ENCODE results near the gene PAPPA2. TPM values are rescaled to one million over a fixed set of nuclear protein-coding genes. Genes with fewer than 3 reads are reported as not detected.

PAPPA2 gene
- total and polyA plus RNA-seq, 2 of the 8 experiments (the other 6 are each of a cell fraction or from before 2014, with no cell fraction given) = 0.08 to 0.88 TPM

DNA sequence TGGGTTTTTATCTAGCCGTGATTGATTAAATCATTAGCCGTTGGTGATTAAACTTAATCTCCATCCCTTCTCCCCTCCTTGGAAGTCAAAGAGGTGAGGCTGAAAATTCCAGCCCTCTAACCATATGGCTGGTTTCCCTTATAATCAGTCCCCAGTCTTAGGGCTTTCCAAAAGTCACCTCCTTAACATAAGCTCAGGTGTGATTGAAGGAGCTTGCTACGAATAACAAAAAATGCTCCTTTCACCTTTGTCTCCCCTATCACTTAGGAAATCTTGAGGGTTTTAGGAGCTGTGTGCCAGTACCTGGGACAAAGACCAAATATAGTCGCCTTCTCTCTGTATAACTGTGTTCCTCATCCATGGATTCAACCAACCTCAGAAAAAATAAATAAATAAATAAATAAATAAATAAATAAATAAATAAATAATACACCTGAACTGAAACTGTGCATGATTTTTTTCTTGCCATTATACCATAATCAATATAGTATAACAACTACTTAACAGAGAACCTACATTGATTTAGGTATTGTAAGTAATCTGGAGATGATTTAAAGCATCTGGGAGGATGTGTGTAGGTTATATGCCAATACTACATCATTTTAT, 82.2 kb downstream of the PAPPA2 start:
- Histone ChIP-seq H4K91ac (replicated peaks; ENCODE audit: insufficient read length, low read length) (no peak overlapping the region), H3K56ac (replicated peaks; ENCODE audit: insufficient read length, low read depth, low read length) (no peak overlapping the region), H3K27me3 (replicated peaks in 1 of 4; ENCODE audit: control insufficient read depth in 3 of 4, extremely low read depth in 1 of 4, insufficient read depth in 3 of 4, low read length in 3 of 4) (no peaks in the 10 kb centered on the region), H3K4me2 (ENCODE audit: insufficient read depth in 1 of 2, low read depth in 2 of 2, low read length in 2 of 2) (peak overlapping the region in 1 of 2 experiments; percentile 18; a peak in 1 of 4 replicates), H3K79me2 (ENCODE audit: control insufficient read depth in 1 of 2, insufficient read depth in 2 of 2, low read length in 2 of 2) (no peaks in the 10 kb centered on the region), H2BK12ac (ENCODE audit: low read depth, low read length) (no peak overlapping the region), H4K20me1 (replicated peaks in 1 of 2; ENCODE audit: control insufficient read depth in 1 of 2, insufficient read depth in 2 of 2, low read length in 2 of 2) (no peaks in the 10 kb centered on the region), H2BK20ac (ENCODE audit: low read length) (no peak overlapping the region), H3K4me1 (replicated peaks in 1 of 4; ENCODE audit: control insufficient read depth in 3 of 4, insufficient read depth in 4 of 4, low read length in 3 of 4) (peaks cover 0 to 8% (median 2%) of the 10 kb centered on the region in 4 experiments; a peak in 2 of 7 replicates), H3K36me3 (ENCODE audit: control insufficient read depth in 2 of 4, insufficient read depth in 4 of 4, low read length in 3 of 4) (no peaks in the 10 kb centered on the region), H3K4ac (replicated peaks; ENCODE audit: insufficient read length, low read depth, low read length) (no peak overlapping the region), H2BK5ac (ENCODE audit: low read depth, low read length) (no peak overlapping the region), H3K14ac (ENCODE audit: insufficient read length) (no peak overlapping the region), H3K9ac (replicated peaks in 1 of 4; ENCODE audit: extremely low read depth in 1 of 4, low read depth in 3 of 4, low read length in 3 of 4) (no peak overlapping the region), H3K79me1 (ENCODE audit: low read depth, low read length) (no peaks in the 10 kb centered on the region), H3K23ac (ENCODE audit: insufficient read length) (no peak overlapping the region), H3K4me3 (ENCODE audit: extremely low read depth in 1 of 4, insufficient read depth in 2 of 4, low read depth in 3 of 4, low read length in 4 of 4) (no peak overlapping the region), H4K5ac (ENCODE audit: insufficient read length, low read depth, low read length) (no peak overlapping the region), H3K18ac (ENCODE audit: extremely low read depth, low read length) (no peak overlapping the region), H2BK120ac (replicated peaks; ENCODE audit: low read depth, low read length) (no peak overlapping the region), H2AK5ac (ENCODE audit: low read depth, low read length) (no peak overlapping the region), H3K9me3 (ENCODE audit: insufficient read depth in 2 of 2, low read depth in 1 of 2, low read length in 1 of 2) (no peaks in the 10 kb centered on the region), H4K8ac (ENCODE audit: extremely low read depth, insufficient read depth, low read length) (no peak overlapping the region), H2AFZ (ENCODE audit: low read length) (no peak overlapping the region), H3K27ac (ENCODE audit: low read depth, low read length) (no peak overlapping the region), H2BK15ac (ENCODE audit: low read length) (no peak overlapping the region), H3K23me2 (ENCODE audit: low read depth, low read length) (no peaks in the 10 kb centered on the region)
- no peak for TF ChIP-seq RBBP5 (IDR thresholded peaks at IDR 0.05; ENCODE audit: borderline replicate concordance, low read depth, low read length)
- TF ChIP-seq, protein P1, sequence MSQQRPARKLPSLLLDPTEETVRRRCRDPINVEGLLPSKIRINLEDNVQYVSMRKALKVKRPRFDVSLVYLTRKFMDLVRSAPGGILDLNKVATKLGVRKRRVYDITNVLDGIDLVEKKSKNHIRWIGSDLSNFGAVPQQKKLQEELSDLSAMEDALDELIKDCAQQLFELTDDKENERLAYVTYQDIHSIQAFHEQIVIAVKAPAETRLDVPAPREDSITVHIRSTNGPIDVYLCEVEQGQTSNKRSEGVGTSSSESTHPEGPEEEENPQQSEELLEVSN (IDR thresholded peaks at IDR 0.05) = no peak
- TF ChIP-seq TEAD4 (IDR thresholded peaks at IDR 0.05; ENCODE audit: low read depth, low read length) = no peak
- no peak for TF ChIP-seq POU5F1 (IDR thresholded peaks at IDR 0.05; ENCODE audit: low read depth, low read length)
- ChIA-PET CTCF (ENCODE audit: partially characterized antibody) (interaction anchor here (0.7 to 1.4 kb wide), 3 partner anchors 12 to 1171 kb away, joined by 3 read pairs; no protein-coding TSS in a partner anchor), POLR2A (ENCODE audit: partially characterized antibody) (interaction anchor here (0.7 kb wide), 1 partner anchor 132 kb away, joined by 3 read pairs; no protein-coding TSS in a partner anchor)
- 90% methylated on average over 4 of the region's 4 CpGs; no CpG with 5 or more reads in 1 of the 2 experiments for WGBS, 2 experiments (ENCODE audit: extremely low coverage in 1 of 2, insufficient coverage in 1 of 2, insufficient read length in 1 of 2, insufficient replicate concordance in 2 of 2, low coverage in 1 of 2, low lambda C conversion rate in 2 of 2, missing lambda C conversion rate in 1 of 2)
- no peak for DNase-seq (ENCODE audit: low read depth in 1 of 2, low spot score in 2 of 2)
- no peak for FAIRE-seq
